ENCODE measurements around the gene IGSF23.
"Not testable (repeated sequence)": the region's sequence is repeated elsewhere in the genome, so short reads cannot be mapped to it uniquely, and the experiment has no call there.

The IGSF23 gene

GRCh38 chr19:44662691-44663385 is 49.5 kb downstream of the IGSF23 start:
- in situ Hi-C loops (cut with HindIII; ENCODE audit: low sequenced_read_pairs), result no loop called here

DNA sequence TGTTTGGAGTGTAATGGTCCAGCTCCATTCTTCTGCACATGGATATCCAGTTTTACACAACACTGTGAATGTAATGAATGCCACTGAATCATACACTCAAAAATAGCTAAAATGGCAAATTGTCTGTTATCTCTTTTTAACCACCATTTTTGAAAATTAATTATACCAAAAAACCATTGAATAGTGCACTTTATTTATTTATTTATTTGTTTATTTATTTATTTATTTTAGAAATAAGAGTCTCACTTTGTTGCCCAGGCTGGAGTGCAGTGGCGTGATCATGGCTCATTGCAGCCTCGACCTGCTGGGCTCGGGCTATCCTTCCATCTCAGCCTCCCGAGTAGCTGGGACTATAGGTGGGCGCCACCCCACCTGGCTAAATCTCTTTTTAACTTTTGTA is 50.6 kb downstream of the IGSF23 start:
- in situ Hi-C loops (cut with HindIII; ENCODE audit: low sequenced_read_pairs), result no loop called here

DNA sequence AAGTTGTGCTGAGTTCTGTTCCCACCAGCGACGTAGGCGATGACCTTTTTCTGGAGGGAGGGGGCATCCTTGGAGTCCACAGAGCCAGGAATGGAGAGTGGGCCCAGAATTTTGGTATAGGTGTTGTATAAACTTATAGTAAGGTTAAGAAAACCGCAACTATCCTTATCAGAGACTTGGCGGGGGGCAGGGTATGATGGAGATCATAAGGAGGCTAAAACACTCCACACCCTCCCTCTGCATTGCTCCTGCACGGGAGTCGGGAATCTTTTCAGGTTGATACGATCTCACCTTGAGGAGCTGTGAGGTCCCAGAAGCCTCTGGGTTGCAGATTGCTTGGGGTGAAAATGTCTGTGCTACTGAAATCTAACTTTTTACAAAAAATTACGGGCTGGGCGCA is 51.6 kb downstream of the IGSF23 start:
- in situ Hi-C loops (cut with HindIII; ENCODE audit: low sequenced_read_pairs), result no loop called here

- in situ Hi-C loops (cut with HindIII; ENCODE audit: low sequenced_read_pairs), result no loop called here
Measured at GRCh38 chr19:44666852-44667556, 53.6 kb downstream of the IGSF23 start.

GRCh38 chr19:44668985-44669764 is 55.8 kb downstream of the IGSF23 start:
- in situ Hi-C loops (cut with HindIII; ENCODE audit: low sequenced_read_pairs), result no loop called here

GRCh38 chr19:44670027-44670426 is 56.7 kb downstream of the IGSF23 start:
- in situ Hi-C loops (cut with HindIII; ENCODE audit: low sequenced_read_pairs), result not testable (repeated sequence)

- in situ Hi-C loops (cut with HindIII; ENCODE audit: low sequenced_read_pairs), result no loop called here
Measured at GRCh38 chr19:44671400-44671799, 58.0 kb downstream of the IGSF23 start, which contains the start of gene CEACAM19. Gene CEACAM19 (plus strand): TSS chr19:44671482. CDS start chr19:44671932, 450 bp downstream.

DNA sequence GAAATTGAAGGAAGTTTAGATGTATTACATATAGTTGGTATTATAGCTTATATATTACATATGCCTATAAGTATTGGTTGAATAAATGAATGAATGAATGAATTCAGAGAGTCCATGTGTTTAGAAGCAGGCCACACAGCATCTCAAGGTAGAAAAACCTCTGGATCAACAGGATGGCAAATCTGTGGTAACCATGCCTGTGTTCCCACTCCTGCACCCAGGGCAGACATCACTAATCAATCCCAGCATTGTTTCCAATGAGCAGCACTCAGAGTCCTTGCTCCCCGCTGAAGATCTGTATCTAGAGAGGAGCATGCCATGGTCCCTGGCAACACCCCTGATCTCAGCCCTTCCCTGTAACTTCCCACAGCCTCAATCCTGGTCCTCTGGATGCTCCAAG is 58.9 kb downstream of the IGSF23 start:
- in situ Hi-C loops (cut with HindIII; ENCODE audit: low sequenced_read_pairs), result no loop called here

- in situ Hi-C loops (cut with HindIII; ENCODE audit: low sequenced_read_pairs), result no loop called here
Measured at GRCh38 chr19:44673510-44673909, 60.1 kb downstream of the IGSF23 start.

DNA sequence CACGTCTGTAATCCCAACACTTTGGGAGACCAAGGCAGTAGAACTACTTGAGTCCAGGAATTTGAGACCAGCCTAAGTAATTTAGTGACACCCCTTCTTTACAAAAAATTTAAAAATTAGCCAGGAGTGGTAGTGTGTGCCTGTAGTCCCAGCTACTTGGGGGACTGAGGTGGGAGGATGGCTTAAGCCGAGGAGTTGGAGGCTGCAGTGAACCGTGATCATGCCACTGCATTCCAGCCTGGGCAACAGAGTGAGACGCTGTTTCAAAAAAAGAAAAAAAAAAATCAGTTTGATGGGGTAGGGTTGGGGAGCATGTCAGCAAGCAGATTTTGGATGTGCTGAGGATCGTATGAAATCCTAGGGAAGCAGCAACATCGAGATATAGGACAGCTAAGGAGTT is 62.2 kb downstream of the IGSF23 start:
- in situ Hi-C loops (cut with HindIII; ENCODE audit: low sequenced_read_pairs), result no loop called here

DNA sequence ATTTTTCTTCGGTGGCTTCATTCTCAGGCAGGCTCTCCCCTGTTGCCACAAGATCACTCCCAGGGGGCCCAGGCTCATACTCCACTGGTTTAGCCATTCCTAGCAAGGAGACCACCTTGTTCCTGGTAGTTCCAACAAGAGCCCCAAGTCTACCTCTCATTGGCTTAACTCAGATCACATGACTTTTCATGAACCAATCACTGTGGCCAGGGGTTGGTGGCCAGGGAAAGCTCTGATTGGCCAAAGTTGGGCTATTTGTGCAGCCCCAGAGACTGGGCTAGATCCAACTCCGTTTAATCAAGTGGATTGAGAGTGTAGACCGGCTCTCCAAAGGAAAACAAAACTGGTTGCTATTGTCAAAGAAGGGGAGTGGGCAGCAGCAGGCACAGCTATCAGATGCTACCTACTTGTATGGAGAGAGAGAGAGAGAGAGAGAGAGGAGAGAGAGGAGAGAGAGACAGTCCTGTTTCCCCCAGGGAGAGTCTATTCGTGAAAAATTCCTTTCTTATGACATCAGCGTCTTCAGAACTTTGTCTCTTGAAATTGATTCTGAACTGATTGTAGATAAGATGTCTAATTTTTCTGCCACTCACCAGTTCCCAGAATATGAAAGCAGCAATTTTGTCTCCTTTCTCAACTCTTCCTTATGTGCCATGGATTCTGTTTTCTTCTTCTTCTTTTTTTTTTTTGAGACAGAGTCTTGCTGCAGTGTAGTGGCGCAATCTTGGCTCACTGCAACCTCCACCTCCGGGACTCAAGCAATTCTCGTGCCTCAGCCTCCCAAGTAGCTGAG is 63.9 kb downstream of the IGSF23 start:
- in situ Hi-C loops (cut with HindIII; ENCODE audit: low sequenced_read_pairs), result no loop called here

- in situ Hi-C loops (cut with HindIII; ENCODE audit: low sequenced_read_pairs), result no loop called here
Measured at GRCh38 chr19:44680536-44680935, 67.2 kb downstream of the IGSF23 start.

GRCh38 chr19:44681992-44682790 is 68.8 kb downstream of the IGSF23 start:
- in situ Hi-C loops (cut with HindIII; ENCODE audit: low sequenced_read_pairs), result no loop called here

GRCh38 chr19:44682807-44683206 is 69.4 kb downstream of the IGSF23 start:
- in situ Hi-C loops (cut with HindIII; ENCODE audit: low sequenced_read_pairs), result no loop called here

- in situ Hi-C loops (cut with HindIII; ENCODE audit: low sequenced_read_pairs), result no loop called here
Measured at GRCh38 chr19:44683434-44684210, 70.3 kb downstream of the IGSF23 start.

GRCh38 chr19:44684396-44684795 is 71.0 kb downstream of the IGSF23 start:
- in situ Hi-C loops (cut with HindIII; ENCODE audit: low sequenced_read_pairs), result not testable (repeated sequence)

DNA sequence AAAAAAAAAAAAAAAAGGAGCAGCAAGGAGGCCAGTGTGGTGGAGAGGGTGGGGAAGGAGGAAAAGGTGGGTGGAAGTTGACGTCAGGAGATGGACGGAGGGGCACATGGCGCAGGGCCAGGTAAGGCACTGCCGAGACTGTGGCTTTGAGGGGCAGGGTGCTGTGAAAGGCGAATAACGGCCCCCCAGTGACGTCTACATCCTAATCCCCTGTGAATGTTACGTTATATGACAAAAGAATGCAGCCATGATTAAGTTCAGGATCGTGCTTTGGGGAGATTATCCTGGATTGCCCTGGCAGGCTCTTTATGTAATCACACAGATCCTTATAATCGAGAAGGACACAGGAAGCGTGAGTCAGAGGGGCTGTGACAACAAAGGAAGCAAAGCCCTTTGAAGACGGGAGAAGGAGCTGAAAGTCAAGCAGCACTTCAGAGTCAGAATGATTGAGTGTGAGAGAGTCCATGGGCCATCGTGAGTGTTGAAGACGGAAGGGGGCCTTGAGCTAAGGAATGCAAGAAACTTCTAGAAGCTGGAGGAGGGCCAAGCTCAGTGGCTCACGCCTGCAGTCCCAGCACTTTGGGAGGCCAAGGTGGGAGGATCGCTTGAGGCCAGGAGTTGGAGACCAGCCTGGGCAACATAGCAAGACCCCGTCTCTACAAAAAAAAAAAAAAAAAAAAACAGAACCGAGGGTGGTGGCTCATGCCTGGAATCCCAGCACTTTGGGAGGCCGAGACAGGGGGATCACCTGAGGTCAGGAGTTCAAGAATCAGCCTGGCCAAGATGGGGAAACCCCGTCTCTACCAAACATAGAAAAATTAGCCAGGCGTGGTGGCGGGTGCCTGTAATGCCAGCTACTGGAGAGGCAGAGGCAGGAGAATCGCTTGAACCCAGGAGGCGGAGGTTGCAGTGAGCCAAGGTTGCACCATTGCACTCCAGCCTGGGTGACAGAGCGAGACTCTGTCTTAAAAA is 71.8 kb downstream of the IGSF23 start:
- in situ Hi-C loops (cut with HindIII; ENCODE audit: low sequenced_read_pairs), result no loop called here

DNA sequence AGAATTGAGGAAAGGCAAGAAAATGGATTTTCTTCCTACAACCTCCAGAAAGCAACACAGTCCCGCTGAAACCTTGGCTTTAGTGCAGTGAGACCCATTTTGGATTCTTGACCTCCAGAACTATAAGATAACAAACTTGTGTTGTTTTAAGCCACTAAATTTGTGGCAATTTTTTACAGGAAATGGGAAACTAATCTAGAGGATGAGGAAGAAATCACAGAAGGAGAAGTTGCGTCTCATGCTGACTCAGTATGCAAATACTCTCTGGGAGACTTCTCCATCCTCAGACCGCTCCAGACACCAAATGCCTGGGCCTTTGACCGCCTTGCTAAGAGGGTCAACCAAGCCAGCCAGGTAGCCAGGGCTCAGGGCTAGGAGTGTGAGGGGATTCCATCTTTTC is 72.5 kb downstream of the IGSF23 start:
- in situ Hi-C loops (cut with HindIII; ENCODE audit: low sequenced_read_pairs), result no loop called here
